A549 (cell line): ENCODE data around the gene PBRM1.

Experiments
- CTCF ChIP-seq: fragments of >200 bp; sonication (Bioruptor Twin); formaldehyde crosslinking; IDR thresholded peaks from 3 replicates; pipeline ENCODE4 v1.5.1; 2016
- POLR2AphosphoS2 ChIP-seq: conservative IDR thresholded peaks from 2 replicates; pipeline ENCODE4 v1.6.1; 2012; ENCODE audit warnings: low read length, improper control_type of control experiment, inconsistent platforms

GRCh38 chr3:52608337-52608736 is 77.4 kb downstream of the PBRM1 start:
- TF ChIP-seq POLR2AphosphoS2 (no peak), CTCF (no peak)
